GM18858 (cell line): ENCODE data around the gene NUCKS1.

Experiments used
- ATAC-seq: cut with Tn5 transposase; IDR thresholded peaks from one replicate; pipeline ENCODE4 v1.9.1; 2021; ENCODE audit not compliant: unreplicated experiment

The NUCKS1 gene

DNA sequence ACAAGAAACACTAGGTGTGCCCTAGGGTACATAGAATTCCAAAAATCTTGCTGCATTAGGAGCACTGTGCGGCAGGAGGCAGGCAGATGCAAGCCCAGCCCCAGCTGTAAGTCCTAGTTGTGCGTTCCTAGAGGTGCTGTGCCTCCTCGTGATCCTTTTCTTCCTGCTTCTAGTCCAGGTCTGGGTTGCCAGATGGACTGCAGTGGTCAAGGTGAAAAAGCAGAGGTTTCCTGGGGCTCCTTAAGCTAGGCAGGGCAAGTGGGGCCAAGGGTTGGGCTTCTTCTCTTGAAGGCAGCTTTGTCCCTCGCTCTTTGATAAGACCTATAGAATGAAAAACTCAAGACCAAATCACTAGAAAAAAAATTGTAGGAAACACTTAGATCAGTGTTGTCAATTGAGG, 48.1 kb downstream of the NUCKS1 start:
- no peak for ATAC-seq

DNA sequence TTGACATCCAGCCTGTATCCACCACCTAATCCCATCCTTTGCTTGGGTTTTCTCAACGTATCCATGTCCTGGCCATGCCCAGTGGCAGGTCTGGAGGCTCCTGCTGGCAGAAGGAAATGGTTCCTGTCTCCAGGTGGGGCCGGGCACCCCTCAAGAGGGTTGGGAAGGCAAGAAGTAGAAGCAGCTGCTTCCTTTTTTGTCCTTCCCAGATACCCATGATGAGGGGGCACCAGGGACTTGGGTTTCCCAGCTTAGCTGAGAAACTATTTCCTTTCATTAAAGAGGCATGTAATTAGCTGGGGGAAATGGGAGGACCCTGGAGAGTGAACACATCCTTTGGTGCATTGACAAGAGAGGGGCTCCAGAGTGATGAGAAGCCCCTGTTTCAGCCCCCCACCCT, 48.6 kb downstream of the NUCKS1 start:
- no peak for ATAC-seq

DNA sequence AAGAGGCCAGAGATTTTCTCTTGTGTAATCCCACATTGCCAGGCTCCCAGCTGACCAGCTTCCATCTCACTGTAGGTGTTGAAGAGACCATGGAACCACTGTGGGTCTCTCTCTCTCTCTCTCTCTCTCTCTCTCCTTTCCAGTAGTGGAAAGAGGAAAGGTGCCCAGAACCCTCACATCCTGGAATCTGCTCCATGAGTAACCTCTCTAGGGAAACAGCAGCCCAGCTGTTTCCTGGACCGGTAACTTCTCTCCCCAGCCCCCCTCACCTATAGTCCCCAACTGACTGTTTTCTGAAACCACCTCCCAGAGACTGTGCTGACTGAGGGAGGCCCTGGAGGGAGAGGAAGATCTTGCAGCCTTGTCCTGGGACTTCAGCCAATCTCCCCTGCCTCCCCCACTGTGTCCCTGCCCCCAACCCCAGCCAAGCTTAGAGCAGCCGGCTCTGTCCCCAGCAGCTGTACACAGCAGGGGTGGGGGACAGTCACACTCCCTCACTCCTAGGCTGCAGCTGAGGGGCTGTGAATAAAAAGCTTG, 49.0 kb downstream of the NUCKS1 start:
- ATAC-seq: no peak

DNA sequence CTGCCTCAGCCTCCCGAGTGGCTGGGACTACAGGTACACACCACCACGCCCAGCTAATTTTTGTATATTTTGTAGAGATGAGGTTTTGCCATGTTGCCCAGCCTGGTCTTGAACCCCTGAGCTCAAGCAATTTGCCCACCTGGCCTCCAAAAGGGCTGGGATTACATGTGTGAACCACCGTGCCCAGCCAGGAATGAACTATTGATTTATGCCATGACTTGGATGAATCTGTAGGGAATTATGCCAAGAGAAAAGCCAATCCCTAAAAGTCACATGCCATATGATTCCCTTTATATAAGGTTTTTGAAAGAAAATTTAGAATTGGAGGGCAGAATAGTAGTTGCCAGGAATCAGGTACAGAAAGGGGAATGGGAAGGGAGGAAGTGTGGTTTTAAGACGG, 50.6 kb downstream of the NUCKS1 start:
- no peak for ATAC-seq

DNA sequence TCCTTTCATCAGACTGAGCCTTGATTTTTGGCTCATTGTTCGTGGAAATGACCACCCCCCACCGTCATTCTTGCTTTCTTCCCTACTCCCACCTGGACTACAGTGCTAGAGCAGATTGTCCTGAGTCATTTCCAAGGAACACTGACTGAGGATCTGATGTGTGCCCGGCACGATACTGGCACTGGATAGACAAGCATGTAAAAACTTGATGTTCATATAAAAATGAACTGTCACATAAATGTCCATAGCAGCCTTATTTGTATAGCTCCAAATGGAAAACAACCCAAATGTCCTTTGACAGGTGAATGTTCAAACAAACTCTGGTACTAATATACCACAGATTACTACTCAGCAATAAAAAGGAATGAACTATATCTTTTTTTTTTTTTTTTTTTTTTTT, 51.1 kb downstream of the NUCKS1 start:
- no peak for ATAC-seq

DNA sequence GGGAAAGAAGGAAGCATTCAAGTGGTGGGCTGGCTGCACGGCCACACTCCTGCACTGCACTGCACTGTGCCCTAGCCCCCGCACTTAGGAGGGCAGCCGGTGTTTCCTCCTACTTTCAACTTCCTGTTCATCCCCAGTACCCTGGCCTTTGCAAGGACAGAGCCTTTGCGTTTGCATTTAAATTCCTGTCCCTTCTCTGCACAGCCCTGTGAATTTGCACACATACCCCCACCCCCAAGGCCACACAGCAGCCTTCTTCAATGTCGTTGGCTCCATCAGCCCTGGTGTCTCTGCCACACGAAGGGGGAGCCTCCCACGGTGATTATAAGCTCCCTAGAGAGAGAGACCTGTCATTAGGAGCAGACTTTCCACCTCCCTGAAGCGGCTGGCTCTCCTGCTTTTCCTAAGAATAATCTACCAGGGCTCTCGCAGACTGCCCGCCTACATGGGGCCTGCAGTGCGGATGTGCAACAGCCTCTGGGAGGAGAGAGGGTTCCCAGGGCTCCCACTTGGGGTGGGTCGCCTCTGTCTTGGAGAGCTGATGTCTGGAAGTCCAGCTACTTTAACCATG, 56.5 kb downstream of the NUCKS1 start:
- no peak for ATAC-seq

DNA sequence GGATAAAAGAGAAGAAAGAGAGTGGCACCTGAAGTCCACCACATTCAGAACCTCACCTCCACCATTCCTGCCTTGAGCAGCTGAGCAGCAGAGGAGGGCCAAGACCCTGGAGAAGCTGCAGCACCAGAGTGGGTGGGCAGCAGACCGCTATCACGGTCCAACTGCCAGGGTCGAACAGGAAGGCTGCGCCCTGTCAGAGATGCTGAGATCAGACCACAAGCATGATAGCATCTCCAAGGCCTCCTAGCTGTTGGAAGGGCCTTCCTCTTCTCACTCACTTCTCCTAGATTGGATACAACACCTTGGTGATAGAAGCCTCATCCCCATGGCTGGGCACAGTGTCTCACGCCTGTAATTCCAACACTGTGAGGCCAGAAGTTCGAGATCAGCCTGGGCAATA, 57.6 kb downstream of the NUCKS1 start:
- ATAC-seq: no peak

DNA sequence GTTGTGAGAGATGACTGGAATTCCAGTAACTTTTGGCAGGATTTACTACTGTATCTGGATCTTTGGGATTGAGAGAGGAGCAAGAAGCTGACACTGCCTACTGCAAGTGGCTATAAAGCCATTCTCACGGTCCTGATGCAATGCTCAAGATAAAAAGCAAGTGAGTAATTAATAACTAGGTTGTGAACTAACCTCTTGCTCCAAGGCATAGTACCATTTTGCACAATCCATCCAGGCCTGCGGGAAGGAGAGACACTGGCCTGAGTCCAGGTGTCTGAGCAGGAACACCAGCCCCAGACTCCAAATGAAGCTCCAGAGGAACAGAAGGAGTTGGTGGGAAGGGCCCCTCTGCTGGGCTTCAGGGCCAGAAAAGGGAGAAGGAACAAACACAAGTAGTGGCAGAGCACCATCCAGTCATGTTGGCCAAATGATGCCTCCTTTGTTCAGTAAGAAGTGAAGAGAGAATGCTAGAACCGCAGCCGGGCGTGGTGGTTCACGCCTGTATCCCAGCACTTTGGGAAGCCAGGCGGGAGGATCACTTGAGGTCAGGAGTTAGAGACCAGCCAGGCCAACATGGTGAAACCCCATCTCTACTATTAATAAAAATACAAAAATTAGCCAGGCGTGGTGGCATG, 59.7 kb downstream of the NUCKS1 start:
- ATAC-seq: no peak

DNA sequence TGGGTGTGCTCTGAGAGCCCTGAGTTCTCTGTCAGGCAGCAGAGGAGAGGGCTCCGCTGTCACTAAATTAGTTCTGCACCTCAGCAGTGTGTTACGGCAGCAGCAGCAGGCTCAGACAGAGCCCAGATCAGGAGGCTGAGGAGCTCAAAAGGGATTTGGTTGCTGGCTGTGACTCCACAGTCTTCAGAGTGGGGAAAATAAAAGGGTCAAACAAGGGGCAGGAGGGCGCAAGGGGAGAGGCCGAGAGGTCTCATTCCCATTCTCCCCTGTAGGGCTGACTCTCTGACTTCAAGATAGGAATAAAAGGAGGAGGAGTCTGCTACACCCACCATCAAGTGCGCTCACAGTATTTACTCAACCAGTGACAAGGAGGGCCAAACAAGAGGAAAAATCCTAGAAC, 60.5 kb downstream of the NUCKS1 start:
- ATAC-seq: no peak

DNA sequence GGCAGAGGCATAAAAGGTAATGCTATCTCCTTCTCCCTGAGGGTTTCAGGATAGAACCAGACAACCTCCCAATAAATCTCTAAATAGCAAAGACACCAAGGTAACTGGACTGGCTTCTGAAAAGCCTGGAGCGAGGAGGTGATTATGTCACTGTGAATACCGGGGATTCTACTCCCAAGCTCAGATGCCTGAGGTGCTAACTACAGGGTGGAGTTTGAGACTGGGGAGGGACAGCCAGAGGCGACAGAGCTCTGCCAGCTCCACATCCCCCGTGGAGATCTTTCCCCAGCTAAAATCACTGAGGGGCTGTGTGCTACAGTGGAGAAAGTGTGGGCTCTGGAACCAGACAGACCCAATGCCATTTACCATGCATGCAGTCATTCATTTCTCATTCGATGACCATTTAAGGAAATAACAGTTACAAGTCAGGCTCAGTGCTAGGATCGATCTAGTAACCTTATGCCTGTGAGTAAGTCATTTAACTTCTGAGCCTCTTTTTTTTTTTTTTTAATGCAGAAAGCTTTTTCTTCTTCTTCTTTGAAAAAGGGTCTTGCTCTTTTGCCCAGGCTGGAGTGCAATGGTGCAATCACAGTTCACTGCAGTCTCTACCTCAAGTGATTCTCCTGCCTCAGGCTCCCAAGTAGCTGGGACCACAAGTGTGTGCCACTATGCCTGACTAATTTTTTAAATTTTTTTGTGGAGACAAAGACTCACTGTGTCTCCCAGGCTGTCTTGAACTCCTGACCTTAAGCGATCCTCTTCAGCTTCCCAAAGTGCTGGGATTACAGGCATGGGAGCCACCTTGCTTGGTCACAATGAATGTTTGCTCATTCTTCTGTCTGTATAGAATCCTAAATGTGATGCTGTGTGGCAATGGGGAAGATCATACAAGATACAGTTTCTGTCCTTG, 61.6 kb downstream of the NUCKS1 start:
- no peak for ATAC-seq

DNA sequence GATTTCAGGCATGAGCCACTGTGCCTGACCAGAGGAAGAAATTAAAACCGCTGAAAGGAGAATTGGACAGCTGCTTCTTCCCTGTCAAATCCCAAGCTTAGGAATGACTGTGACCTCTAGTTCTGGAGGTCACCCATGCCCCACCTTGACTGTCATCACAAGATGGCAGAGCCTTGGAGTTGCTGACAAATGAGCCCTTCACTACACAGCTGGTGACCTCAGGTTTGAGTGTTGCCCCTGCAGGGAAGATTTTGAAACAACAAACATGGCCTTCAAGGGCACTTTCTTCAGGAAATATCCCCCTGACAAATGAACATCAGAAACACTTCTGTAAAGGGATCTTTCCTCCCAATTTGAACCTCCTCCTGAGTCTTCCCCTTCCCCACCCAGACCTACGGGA, 62.7 kb downstream of the NUCKS1 start:
- ATAC-seq: no peak

DNA sequence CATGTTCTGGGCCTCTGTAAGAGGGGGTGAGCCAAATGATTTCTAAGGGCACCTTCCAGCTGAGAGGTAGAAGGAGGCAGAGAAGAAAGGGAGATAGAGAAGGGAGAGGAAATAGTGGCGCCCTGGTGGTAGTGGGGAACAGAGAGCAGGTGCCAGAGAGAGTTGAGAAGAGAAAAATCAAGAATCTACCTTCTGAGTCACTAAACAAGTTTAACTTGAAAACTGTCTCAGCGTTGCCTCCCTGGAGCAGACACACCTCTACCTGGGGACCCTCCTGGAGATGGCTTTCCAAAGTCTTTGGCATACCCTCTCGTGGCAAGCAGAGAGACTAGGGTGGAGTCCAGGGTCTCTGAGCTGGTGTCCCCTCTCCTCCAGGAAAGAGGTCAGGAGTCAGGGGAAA, 68.6 kb downstream of the NUCKS1 start:
- ATAC-seq: no peak

DNA sequence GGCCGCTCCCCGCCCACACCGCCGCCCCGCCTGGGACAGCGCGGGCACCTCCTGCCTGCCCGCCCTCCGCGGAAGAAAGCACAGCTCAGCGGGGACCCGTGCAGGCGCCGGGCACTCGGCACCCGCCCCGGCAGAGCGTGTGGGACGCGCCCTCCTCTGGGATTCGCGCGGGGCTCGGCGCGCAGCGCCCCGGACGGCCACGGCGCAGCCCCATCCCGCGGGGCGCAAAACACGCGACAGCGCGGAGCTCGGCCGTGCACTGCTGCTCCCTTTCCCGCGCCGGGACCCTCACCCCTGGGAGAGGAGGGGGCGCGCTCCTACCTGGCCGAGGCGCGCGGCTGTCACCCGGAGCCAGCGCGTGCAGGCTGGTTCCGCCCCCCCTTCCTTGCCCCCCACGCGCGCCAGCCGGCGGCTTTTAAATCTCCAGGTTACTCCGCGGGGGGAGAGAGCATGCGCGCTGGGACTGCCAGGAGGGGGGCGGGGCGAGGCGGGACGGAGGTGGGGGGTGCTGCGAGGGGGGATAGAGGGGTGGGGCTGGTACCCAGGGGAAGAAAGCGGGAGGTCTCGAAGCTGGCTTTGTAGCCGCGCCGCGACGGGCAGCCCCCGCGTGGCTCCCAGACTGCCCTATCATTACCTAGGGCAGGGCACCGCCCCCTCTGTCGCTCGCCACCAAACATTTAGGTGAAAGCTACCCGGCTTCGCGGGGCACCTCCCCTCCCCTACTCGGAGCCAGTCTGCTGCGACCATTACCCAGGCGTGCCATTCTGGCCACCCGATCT, 69.7 kb downstream of the NUCKS1 start, which contains the start of gene SLC45A3:
SLC45A3 (minus strand) TSS at position 437 of the 779 bp plus-strand sequence. CDS start 15,853 bp downstream, outside the sequence.
- no peak for ATAC-seq

DNA sequence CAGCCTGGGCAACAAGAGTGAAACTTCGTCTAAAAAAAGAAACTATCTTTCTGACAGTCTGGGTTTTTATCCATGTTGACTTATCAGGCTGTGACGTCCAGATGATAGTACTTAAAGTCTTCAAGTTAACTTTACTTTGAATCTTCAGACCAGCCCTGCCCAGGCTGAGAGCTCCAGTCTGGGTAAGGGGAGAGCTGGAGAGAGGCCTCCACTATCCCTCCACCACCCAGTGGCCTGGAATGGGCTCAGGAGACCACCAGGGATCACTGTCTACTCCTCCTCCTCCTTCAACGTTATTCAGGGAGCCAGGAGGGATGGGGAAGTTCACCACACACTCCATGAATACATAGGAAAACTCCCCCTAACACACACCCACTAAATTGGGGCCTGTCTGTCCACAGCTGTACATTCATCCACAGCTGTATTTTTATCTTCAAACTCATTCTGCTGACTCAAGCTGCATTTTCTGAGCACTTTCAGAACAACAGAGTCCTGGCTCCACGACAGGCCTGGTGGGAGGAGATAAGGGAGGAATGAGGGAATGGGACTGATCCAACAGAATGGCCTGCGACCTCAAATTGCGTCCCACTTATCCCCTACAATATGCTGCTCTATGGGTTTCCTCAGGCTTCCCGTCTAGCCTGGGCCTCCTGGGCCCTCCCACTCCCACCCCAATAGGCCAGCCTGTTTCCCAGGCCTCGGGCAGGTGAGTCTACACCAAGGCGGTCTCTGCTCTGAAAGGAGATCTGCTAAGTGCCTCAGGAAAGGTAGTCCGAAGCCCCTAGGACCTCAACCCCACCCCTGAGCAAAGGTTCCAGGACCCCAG, 71.5 kb downstream of the NUCKS1 start:
- ATAC-seq: no peak

DNA sequence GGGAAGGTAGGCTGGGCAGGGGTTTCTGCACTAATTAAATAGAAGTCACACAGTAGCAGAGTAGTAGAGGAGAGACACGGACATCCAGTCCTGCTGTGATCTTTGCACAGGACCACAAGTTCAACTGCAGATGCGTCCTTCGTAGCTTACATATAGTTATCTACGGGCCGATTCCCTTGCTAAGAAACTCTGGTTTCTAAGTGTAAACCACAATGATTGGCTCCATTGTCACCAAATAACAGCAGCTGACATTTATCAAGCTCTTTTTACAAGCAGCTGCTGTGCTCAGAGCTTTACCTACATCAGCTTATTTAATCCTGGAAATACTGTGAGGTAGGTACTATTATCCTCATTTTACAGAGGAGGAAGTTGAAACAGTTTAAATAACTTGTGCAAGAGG, 72.8 kb downstream of the NUCKS1 start:
- ATAC-seq: no peak

DNA sequence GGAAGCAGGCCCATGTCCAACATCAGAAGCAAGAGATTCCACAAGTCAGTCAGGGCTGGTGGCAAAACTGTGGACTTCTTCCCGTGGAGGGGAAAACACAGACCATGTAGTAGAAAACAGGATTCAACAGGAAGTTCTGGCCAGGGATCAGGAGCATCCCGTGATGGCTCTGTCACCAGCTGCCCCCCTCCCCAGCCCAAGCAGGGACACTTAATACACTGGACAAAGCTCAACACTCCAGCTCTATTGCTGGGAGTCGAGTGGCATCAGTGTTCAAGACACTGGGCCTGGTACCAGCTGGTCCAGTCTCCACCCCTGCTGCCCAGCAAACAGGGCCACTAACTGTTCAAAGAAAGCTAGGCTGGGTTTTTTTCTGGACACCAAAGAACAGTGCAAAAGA, 73.4 kb downstream of the NUCKS1 start:
- ATAC-seq: no peak

DNA sequence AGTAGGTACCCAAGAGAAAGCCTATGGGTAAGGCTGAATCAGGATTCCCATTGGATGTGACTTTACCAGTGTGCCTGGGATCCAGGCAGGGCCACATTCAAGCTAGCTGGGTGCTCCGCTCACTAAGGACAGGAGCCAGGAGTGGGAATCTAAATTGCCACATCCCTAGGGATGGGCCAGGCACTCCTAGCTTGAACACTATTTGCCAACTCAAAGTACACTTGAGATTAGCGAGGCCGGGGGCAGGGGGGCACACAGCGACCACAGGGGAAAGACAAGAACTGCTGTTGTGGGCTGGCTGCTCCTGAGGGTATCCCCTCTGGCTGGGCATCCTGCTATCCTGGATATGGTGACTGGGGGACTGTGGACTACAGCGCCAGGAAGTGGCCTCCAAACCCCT, 74.0 kb downstream of the NUCKS1 start:
- no peak for ATAC-seq

DNA sequence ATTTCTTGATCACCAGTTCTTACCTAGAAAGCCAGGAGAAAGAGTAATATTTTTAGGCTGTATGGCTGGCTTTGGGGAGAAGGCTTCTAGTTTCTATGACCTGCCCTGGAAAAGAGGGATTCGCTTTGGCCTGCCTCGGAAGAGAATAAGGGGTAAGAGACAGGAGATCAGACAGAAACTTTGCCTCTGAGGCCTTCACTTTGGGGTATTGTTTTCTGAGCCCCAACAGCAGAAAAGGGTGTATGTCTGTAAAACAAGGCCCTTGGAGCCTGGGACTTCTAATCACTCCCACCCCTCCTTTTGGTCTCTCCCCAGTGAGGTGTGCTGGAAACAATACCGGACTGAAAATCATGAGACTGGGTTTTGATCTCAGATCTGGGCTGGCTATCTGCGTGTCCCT, 74.7 kb downstream of the NUCKS1 start:
- ATAC-seq: no peak

DNA sequence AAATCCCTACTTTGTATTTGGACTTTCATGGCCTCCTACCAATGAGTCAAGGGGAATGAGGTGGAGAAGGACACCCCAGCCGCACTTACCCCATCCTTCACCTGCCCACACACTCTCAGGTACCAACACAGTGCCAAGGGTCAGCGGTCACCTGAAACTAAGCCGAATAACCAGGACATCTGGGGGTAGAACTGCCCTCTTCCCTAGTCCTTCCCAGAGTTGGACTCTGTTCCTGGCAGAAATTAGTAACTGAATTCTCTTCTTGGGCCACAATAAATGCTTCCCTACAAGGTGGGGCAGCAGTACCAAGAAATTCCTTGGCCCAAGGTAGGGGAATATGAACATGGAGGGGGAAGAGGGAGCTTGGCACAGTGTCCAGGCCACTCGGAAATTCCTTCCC, 77.0 kb downstream of the NUCKS1 start:
- no peak for ATAC-seq

DNA sequence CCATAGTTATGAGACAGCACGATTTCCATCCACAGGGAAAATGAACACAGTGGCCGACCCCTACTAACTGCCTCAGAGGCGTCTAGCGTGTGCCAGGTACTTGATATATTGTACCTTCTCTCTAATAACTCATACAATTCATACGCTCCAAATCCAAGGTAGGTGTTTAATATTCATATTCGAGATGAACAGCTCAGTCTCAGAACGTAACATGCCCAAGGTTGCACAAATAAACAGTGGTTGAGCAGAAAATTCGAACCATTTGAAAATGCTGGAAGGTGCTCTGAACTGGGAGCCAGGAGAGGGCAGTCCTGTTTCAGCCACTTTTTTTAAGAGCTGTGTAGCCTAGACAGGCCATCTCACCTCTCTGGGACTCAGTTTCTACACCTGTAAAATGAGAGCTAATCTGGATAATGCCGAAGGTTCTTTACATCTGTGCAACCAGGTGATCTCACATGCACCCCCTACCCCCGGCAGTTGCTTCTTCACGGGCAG, 77.5 kb downstream of the NUCKS1 start:
- no peak for ATAC-seq
